Hepatocyte (in vitro differentiated cells): ENCODE results near the gene KPNA4. TPM values are rescaled to one million over a fixed set of nuclear protein-coding genes. Genes with fewer than 3 reads are reported as not detected.

ENCODE experiments used
- DNase-seq: peaks from one replicate; pipeline ENCODE4 v3.0.0-alpha.2; 2016; ENCODE audit warnings: low spot score
- H2AFZ ChIP-seq: fragments of 200-600 bp; sonication (generic); 2 replicates; pipeline ENCODE4 v1.6.0; 2016; ENCODE audit warnings: antibody characterized with exemption, mild to moderate bottlenecking
- H3K27ac ChIP-seq: fragments of 200-600 bp; sonication (generic); 2 replicates; pipeline ENCODE4 v1.5.1; 2016; ENCODE audit warnings: mild to moderate bottlenecking
- H3K27me3 ChIP-seq: fragments of 200-600 bp; sonication (generic); 2 replicates; pipeline ENCODE4 v1.6.1; 2016
- H3K36me3 ChIP-seq: fragments of 200-600 bp; sonication (generic); replicated peaks from 2 replicates; pipeline ENCODE4 v1.5.1; 2016; ENCODE audit warnings: low read depth; ENCODE audit not compliant: insufficient read depth
- H3K4me1 ChIP-seq: fragments of 200-600 bp; sonication (generic); 2 replicates; pipeline ENCODE4 v1.5.1; 2016; ENCODE audit warnings: mild to moderate bottlenecking, moderate library complexity; ENCODE audit not compliant: insufficient read depth
- H3K4me2 ChIP-seq: fragments of 200-600 bp; sonication (generic); 2 replicates; pipeline ENCODE4 v1.6.0; 2016
- H3K4me3 ChIP-seq: fragments of 200-600 bp; sonication (generic); 2 replicates; pipeline ENCODE4 v1.5.1; 2016; ENCODE audit warnings: mild to moderate bottlenecking
- H3K79me2 ChIP-seq: fragments of 200-600 bp; sonication (generic); 2 replicates; pipeline ENCODE4 v1.6.0; 2017; ENCODE audit warnings: mild to moderate bottlenecking
- H3K9me2 ChIP-seq: fragments of 200-600 bp; sonication (generic); replicated peaks from 2 replicates; pipeline ENCODE4 v1.6.0; 2017; ENCODE audit warnings: mild to moderate bottlenecking; ENCODE audit not compliant: insufficient read depth
- H3K9me3 ChIP-seq: fragments of 200-600 bp; sonication (generic); 2 replicates; pipeline ENCODE4 v1.5.1; 2016; ENCODE audit warnings: low read depth, mild to moderate bottlenecking
- H4K20me1 ChIP-seq: fragments of 200-600 bp; sonication (generic); 2 replicates; pipeline ENCODE4 v1.6.0; 2016; ENCODE audit warnings: mild to moderate bottlenecking; ENCODE audit not compliant: insufficient read depth, poor library complexity, severe bottlenecking
- CTCF ChIP-seq: fragments of 200-600 bp; sonication (generic); IDR thresholded peaks from 2 replicates; pipeline ENCODE4 v1.5.1; 2016; ENCODE audit warnings: antibody characterized with exemption, mild to moderate bottlenecking; ENCODE audit not compliant: poor library complexity
- EZH2 ChIP-seq: fragments of 200-600 bp; sonication (generic); IDR thresholded peaks from 2 replicates; pipeline ENCODE4 v1.6.1; 2016; ENCODE audit warnings: antibody characterized with exemption, mild to moderate bottlenecking, borderline replicate concordance
- EZH2phosphoT487 ChIP-seq: fragments of 200-600 bp; sonication (generic); IDR thresholded peaks from one replicate; pipeline ENCODE4 v1.6.1; 2018; ENCODE audit warnings: antibody characterized with exemption, mild to moderate bottlenecking, low read depth, moderate library complexity; ENCODE audit not compliant: unreplicated experiment, severe bottlenecking
- WGBS: methylation state at CpG from one replicate; pipeline ENCODE4 v1.1.6; 2016; ENCODE audit warnings: low lambda C conversion rate; ENCODE audit errors: missing lambda C conversion rate; 5-methylcytosine and 5-hydroxymethylcytosine counted together
- polyA plus RNA-seq: library from polyadenylated mRNA; unstranded; fragments of >200 nt; fragmentation: Nextera tagmentation; extraction: Ambion mirVana; gene quantifications from 2 replicates; pipeline ENCODE4 v1.2.1, GENCODE V29; 2016
- small RNA-seq: library from RNA; depleted of rRNA; stranded (forward); fragments of <200 nt; gene quantifications from one replicate; pipeline ENCODE3, GENCODE V24; 2014
- total RNA-seq: library from RNA; depleted of rRNA; stranded (reverse); fragments of >200 nt; gene quantifications from 2 replicates; pipeline ENCODE4 v1.2.3, GENCODE V29; 2014

Gene KPNA4
- total and polyA plus RNA-seq, 2 experiments from 2014 or later: 13.0 to 26.6 TPM

GRCh38 chr3:160447544-160447943 is 117.8 kb downstream of the KPNA4 start:
- H3K9me3 ChIP-seq: no peaks in the 10 kb centered on the region
- H3K27me3 ChIP-seq: no peaks in the 10 kb centered on the region
- H3K9me2 ChIP-seq: no peaks in the 10 kb centered on the region
- H3K4me1 ChIP-seq: peaks cover 4% of the 10 kb centered on the region
- peak overlapping the region; percentile 64 for H3K4me3 ChIP-seq
- TF ChIP-seq CTCF: no peak
- TF ChIP-seq EZH2: no peak
- no peak for TF ChIP-seq EZH2phosphoT487
- WGBS: 56% methylated on average over 3 of the region's 3 CpGs
- no peak for DNase-seq
- no peaks in the 10 kb centered on the region for H4K20me1 ChIP-seq
- H2AFZ ChIP-seq: no peak overlapping the region
- H3K79me2 ChIP-seq: peaks cover 56% of the 10 kb centered on the region
- H3K27ac ChIP-seq: no peak overlapping the region
- no peaks in the 10 kb centered on the region for H3K36me3 ChIP-seq
- peak overlapping the region; percentile 83 for H3K4me2 ChIP-seq

DNA sequence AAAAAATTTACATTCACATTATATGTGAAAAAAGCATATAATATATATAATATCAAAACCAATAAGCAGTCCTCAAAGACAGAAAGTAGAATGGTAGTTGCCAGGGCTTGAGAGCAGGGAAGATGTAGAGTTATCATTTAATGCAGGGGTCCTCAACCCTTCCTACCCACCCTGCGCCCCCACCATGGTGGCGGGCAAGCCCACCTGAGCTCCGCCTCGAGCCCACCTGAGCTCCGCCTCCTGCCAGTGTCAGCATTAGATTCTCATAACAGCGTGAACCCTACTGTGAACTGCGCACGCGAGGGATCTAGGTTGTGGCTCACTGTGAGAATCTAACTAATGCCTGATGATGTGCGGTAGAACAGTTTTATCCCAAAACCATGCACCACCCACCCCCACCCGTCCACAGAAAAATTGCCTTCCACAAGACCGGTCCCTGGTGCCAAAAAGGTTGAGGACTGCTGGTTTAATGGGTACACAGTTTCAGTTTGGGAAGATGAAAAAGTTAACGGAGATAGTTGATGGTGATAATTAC is 118.8 kb downstream of the KPNA4 start:
- Histone ChIP-seq H3K9me3 (no peaks in the 10 kb centered on the region), H3K36me3 (no peaks in the 10 kb centered on the region), H3K27ac (no peak overlapping the region), H2AFZ (no peak overlapping the region), H3K4me1 (peaks cover 4% of the 10 kb centered on the region), H3K4me2 (no peak overlapping the region), H3K79me2 (peaks cover 65% of the 10 kb centered on the region), H4K20me1 (no peaks in the 10 kb centered on the region), H3K4me3 (no peak overlapping the region), H3K9me2 (no peaks in the 10 kb centered on the region), H3K27me3 (no peaks in the 10 kb centered on the region)
- no peak for TF ChIP-seq EZH2phosphoT487
- no peak for TF ChIP-seq CTCF
- no peak for TF ChIP-seq EZH2
- no peak for DNase-seq
- 96% methylated on average over 13 of the region's 13 CpGs for WGBS

DNA sequence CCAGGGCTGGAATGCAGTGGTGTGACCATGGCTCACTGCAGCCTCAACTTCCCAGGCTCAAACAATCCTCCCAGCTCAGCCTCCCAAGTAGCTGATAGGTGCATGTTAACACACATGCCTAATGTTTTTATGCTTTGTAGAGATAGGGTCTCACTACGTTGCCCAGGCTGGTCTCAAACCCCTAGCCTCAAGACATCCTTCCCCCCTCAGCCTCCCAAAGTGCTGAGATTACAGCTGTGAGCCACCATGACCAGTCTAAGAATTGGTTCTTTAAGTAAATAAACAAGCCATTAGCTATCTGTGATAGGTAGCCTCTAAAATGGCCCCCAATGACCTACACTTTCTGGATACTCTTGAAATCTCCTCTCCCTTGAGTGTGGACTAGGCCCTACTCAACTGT is 119.5 kb downstream of the KPNA4 start:
- Histone ChIP-seq H3K36me3 (no peaks in the 10 kb centered on the region), H3K4me1 (peaks cover 4% of the 10 kb centered on the region), H3K9me3 (no peaks in the 10 kb centered on the region), H3K4me3 (no peak overlapping the region), H3K27ac (no peak overlapping the region), H3K79me2 (peaks cover 69% of the 10 kb centered on the region), H3K4me2 (no peak overlapping the region), H4K20me1 (no peaks in the 10 kb centered on the region), H2AFZ (no peak overlapping the region), H3K9me2 (no peaks in the 10 kb centered on the region), H3K27me3 (no peaks in the 10 kb centered on the region)
- TF ChIP-seq EZH2phosphoT487 (no peak), EZH2 (no peak), CTCF (no peak)
- 95% methylated on average over 1 of the region's 1 CpG for WGBS
- no peak for DNase-seq

Small RNAs within 50 kb of the gene (small RNA-seq; reads per million reads assigned to genes)
- gene RNU7-136P: not detected

Other genes with a start within 250 kb of the KPNA4 start
- gene IFT80, start 166.3 kb downstream of the KPNA4 start, total RNA-seq: 43.3 and 48.2 TPM in 2 replicates
- gene IFT80, start 166.3 kb downstream of the KPNA4 start, polyA plus RNA-seq: 13.5 and 19.2 TPM in 2 replicates
- gene SMC4, start 165.9 kb downstream of the KPNA4 start, total RNA-seq: 47.3 and 49.6 TPM in 2 replicates
- 55.4 and 59.7 TPM in 2 replicates for gene SMC4, start 165.9 kb downstream of the KPNA4 start, polyA plus RNA-seq
- 9.8 and 14.0 TPM in 2 replicates for gene TRIM59, start 115.8 kb downstream of the KPNA4 start, total RNA-seq
- gene TRIM59, start 115.8 kb downstream of the KPNA4 start, polyA plus RNA-seq: 4.6 and 6.4 TPM in 2 replicates
- 6.4 and 13.2 TPM in 2 replicates for gene ARL14, start 111.6 kb upstream of the KPNA4 start, total RNA-seq
- 9.2 and 11.5 TPM in 2 replicates for gene ARL14, start 111.6 kb upstream of the KPNA4 start, polyA plus RNA-seq
- gene PPM1L, start 190.7 kb upstream of the KPNA4 start, total RNA-seq: 13.1 and 13.6 TPM in 2 replicates
- gene PPM1L, start 190.7 kb upstream of the KPNA4 start, polyA plus RNA-seq: 4.0 and 5.1 TPM in 2 replicates